IMR-90 (cell line): ENCODE data around the gene DHRS13. TPM values are rescaled to one million over a fixed set of nuclear protein-coding genes. Genes with fewer than 3 reads are reported as not detected.

Experiments used
- ATAC-seq: fragments of 200-7000 bp; cut with Tn5 transposase; 2 replicates; pipeline ENCODE4 v1.9.1; 2020; ENCODE audit warnings: low read depth, mild to moderate bottlenecking, moderate library complexity
- BruUV-seq: library from RNA; stranded (reverse); fragments of 400-500 nt; replicated peaks from 2 replicates; lab custom pipeline; 2021; lab: Mats Ljungman, UMichigan
- CTCF ChIA-PET: fragments of 300-600 bp; formaldehyde crosslinking; extraction: SDS; loops from one replicate; lab custom pipeline; 2021; ENCODE audit warnings: antibody characterized with exemption; lab: Yijun Ruan, JAX
- POLR2A ChIA-PET: fragments of 300-600 bp; sonication (Branson Sonifier 250); formaldehyde crosslinking; loops from one replicate; lab custom pipeline; 2022; ENCODE audit warnings: antibody characterized with exemption; ENCODE audit not compliant: unreplicated experiment; lab: Charles Lee
- DNase-seq: peaks from one replicate; pipeline ENCODE4 v3.0.0; 2013
- H2AFZ ChIP-seq: replicated peaks from 2 replicates; pipeline ENCODE3; 2013; ENCODE audit warnings: low read length, mild to moderate bottlenecking; ENCODE audit not compliant: poor library complexity
- H2AK5ac ChIP-seq: 2 replicates; pipeline ENCODE4 v1.6.1; 2013; ENCODE audit warnings: low read depth, low read length, inconsistent platforms
- H2AK9ac ChIP-seq: replicated peaks from 2 replicates; pipeline ENCODE3; 2013; ENCODE audit warnings: mild to moderate bottlenecking, low read depth, low read length, moderate library complexity; ENCODE audit not compliant: poor library complexity
- H2BK120ac ChIP-seq: 2 replicates; pipeline ENCODE4 v1.6.1; 2013; ENCODE audit warnings: low read depth, low read length, inconsistent platforms
- H2BK15ac ChIP-seq: 3 replicates; pipeline ENCODE4 v1.6.1; 2013; ENCODE audit warnings: low read depth, low read length, inconsistent platforms
- H2BK20ac ChIP-seq: 2 replicates; pipeline ENCODE4 v1.6.1; 2013; ENCODE audit warnings: low read depth, mild to moderate bottlenecking, inconsistent platforms, low read length, moderate library complexity
- H2BK5ac ChIP-seq: 2 replicates; pipeline ENCODE4 v1.6.1; 2013; ENCODE audit warnings: mild to moderate bottlenecking, low read depth, low read length, inconsistent platforms; ENCODE audit not compliant: poor library complexity, severe bottlenecking
- H3K14ac ChIP-seq: replicated peaks from 2 replicates; pipeline ENCODE4 v1.6.1; 2013; ENCODE audit warnings: low read depth, low read length, inconsistent platforms
- H3K18ac ChIP-seq: 2 replicates; pipeline ENCODE4 v1.6.1; 2013; ENCODE audit warnings: low read depth, low read length, control low read depth
- H3K23ac ChIP-seq: 2 replicates; pipeline ENCODE4 v1.6.1; 2013; ENCODE audit warnings: low read depth, low read length, inconsistent platforms
- H3K27ac ChIP-seq: 2 replicates; pipeline ENCODE4 v1.5.1; 2013; ENCODE audit warnings: mild to moderate bottlenecking, control low read depth, low read length; ENCODE audit not compliant: insufficient read depth
- H3K27me3 ChIP-seq: 2 replicates; pipeline ENCODE4 v1.6.1; 2013; ENCODE audit warnings: low read length; ENCODE audit not compliant: control insufficient read depth, insufficient read depth
- H3K36me3 ChIP-seq: 2 replicates; pipeline ENCODE4 v1.6.1; 2013; ENCODE audit warnings: low read length, mixed read lengths; ENCODE audit not compliant: control insufficient read depth, insufficient read depth
- H3K4ac ChIP-seq: 2 replicates; pipeline ENCODE4 v1.6.1; 2013; ENCODE audit warnings: low read depth, low read length, inconsistent platforms
- H3K4me1 ChIP-seq: 2 replicates; pipeline ENCODE4 v1.6.1; 2013; ENCODE audit warnings: low read length, mixed read lengths; ENCODE audit not compliant: control insufficient read depth, insufficient read depth
- H3K4me2 ChIP-seq: 2 replicates; pipeline ENCODE4 v1.6.1; 2013; ENCODE audit warnings: low read depth, mild to moderate bottlenecking, control low read depth, low read length, moderate library complexity
- H3K4me3 ChIP-seq: 2 replicates; pipeline ENCODE4 v1.5.1; 2013; ENCODE audit warnings: low read depth, mild to moderate bottlenecking, control low read depth, low read length, moderate library complexity; ENCODE audit not compliant: insufficient read depth
- H3K56ac ChIP-seq: 2 replicates; pipeline ENCODE4 v1.6.1; 2013; ENCODE audit warnings: low read length, inconsistent platforms; ENCODE audit not compliant: insufficient read depth; ENCODE audit errors: extremely low read depth
- H3K79me1 ChIP-seq, 2 experiments: 2 replicates each; pipeline ENCODE4 v1.6.1; 2013; ENCODE audit warnings: low read length in 2 of 2, inconsistent platforms in 1 of 2, low read depth in 1 of 2
- H3K9ac ChIP-seq: 2 replicates; pipeline ENCODE4 v1.6.1; 2013; ENCODE audit warnings: low read depth, low read length, control low read depth
- H3K9me1 ChIP-seq: 2 replicates; pipeline ENCODE4 v1.6.1; 2013; ENCODE audit warnings: low read length, inconsistent platforms; ENCODE audit not compliant: insufficient read depth
- H3K9me3 ChIP-seq: 2 replicates; pipeline ENCODE4 v1.6.1; 2013; ENCODE audit warnings: low read length; ENCODE audit not compliant: control insufficient read depth, insufficient read depth
- H4K20me1 ChIP-seq: 2 replicates; pipeline ENCODE4 v1.6.1; 2013; ENCODE audit warnings: low read length, inconsistent platforms; ENCODE audit not compliant: insufficient read depth
- H4K5ac ChIP-seq: 2 replicates; pipeline ENCODE4 v1.6.1; 2013; ENCODE audit warnings: mild to moderate bottlenecking, low read depth, low read length, control low read depth
- H4K8ac ChIP-seq, 2 experiments: 2 replicates each; pipeline ENCODE4 v1.6.1; 2013; ENCODE audit warnings: low read depth in 2 of 2, low read length in 2 of 2, control low read depth in 1 of 2, inconsistent platforms in 1 of 2
- H4K91ac ChIP-seq: 2 replicates; pipeline ENCODE4 v1.6.1; 2013; ENCODE audit warnings: low read depth, low read length, inconsistent platforms; ENCODE audit not compliant: insufficient read depth
- CEBPB ChIP-seq: IDR thresholded peaks from 2 replicates; pipeline ENCODE4 v1.6.1; 2012; ENCODE audit warnings: low read depth, low read length, improper control_type of control experiment
- FOS ChIP-seq: fragments of 150-350 bp; IDR thresholded peaks from 2 replicates; pipeline ENCODE4 v1.6.1; 2016; ENCODE audit warnings: low read depth, low read length
- MAZ ChIP-seq: IDR thresholded peaks from 2 replicates; pipeline ENCODE4 v1.6.1; 2012; ENCODE audit warnings: low read depth, mild to moderate bottlenecking, low read length, improper control_type of control experiment, moderate library complexity, borderline replicate concordance
- POLR2A ChIP-seq: IDR thresholded peaks from 2 replicates; pipeline ENCODE4 v1.6.1; 2012; ENCODE audit warnings: mild to moderate bottlenecking, low read depth, low read length
- RFX5 ChIP-seq: IDR thresholded peaks from 2 replicates; pipeline ENCODE4 v1.8.0; 2012; ENCODE audit warnings: low read depth, mild to moderate bottlenecking, low read length, moderate library complexity
- SMC3 ChIP-seq: fragments of 150-350 bp; IDR thresholded peaks from 2 replicates; pipeline ENCODE4 v1.6.1; 2016; ENCODE audit warnings: low read depth, mild to moderate bottlenecking, antibody characterized with exemption, low read length, moderate library complexity
- WGBS, 2 experiments: methylation state at CpG; one replicate each; pipeline versions ENCODE4 v1.1.5 to v1.1.7; 2013; ENCODE audit warnings: missing lambda C conversion rate in 2 of 2; ENCODE audit not compliant: insufficient read length in 1 of 2; ENCODE audit errors: extremely low coverage in 2 of 2; 5-methylcytosine and 5-hydroxymethylcytosine counted together
- dilution Hi-C: fragments of 300-500 bp; cut with HindIII; formaldehyde crosslinking; loops from one replicate; pipeline ENCODE4 v1.14.3; 2018; ENCODE audit warnings: low sequenced_read_pairs; ENCODE audit not compliant: unreplicated experiment
- in situ Hi-C: fragments of 300-500 bp; cut with MboI; formaldehyde crosslinking; loops from 3 replicates; pipeline ENCODE4 v1.14.3; 2019; ENCODE audit warnings: low sequenced_read_pairs, inconsistent platforms, mixed read lengths
- intact Hi-C: fragments of 100-400 bp; cut with micrococcal nuclease; formaldehyde crosslinking; loops from 2 replicates; pipeline ENCODE4 v1.10.0; 2022
- polyA plus RNA-seq, 3 experiments: library from polyadenylated mRNA; depleted of rRNA; stranded (reverse); fragments of >200 nt; gene quantifications; 2 replicates each; pipeline ENCODE4 v1.2.3, GENCODE V29; 2012; ENCODE audit warnings: low replicate concordance in 1 of 3
- total RNA-seq: library from RNA; depleted of rRNA; stranded (reverse); fragments of >200 nt; gene quantifications from 2 replicates; pipeline ENCODE4 v1.2.3, GENCODE V29; 2012
- TF ChIP-seq, protein P1 (sequence below): conservative IDR thresholded peaks from 2 replicates; pipeline ENCODE4 v1.5.1; 2012; ENCODE audit warnings: mild to moderate bottlenecking, low read depth, low read length, improper control_type of control experiment
- TF ChIP-seq, protein P2 (sequence below): fragments of 150-350 bp; IDR thresholded peaks from 2 replicates; pipeline ENCODE4 v1.6.1; 2016; ENCODE audit warnings: low read depth, mild to moderate bottlenecking, low read length, moderate library complexity, borderline replicate concordance

DHRS13 gene
- total and polyA plus RNA-seq, 2 of the 4 experiments (the other 2 are of a cell fraction) = 2.7 to 3.9 TPM

DNA sequence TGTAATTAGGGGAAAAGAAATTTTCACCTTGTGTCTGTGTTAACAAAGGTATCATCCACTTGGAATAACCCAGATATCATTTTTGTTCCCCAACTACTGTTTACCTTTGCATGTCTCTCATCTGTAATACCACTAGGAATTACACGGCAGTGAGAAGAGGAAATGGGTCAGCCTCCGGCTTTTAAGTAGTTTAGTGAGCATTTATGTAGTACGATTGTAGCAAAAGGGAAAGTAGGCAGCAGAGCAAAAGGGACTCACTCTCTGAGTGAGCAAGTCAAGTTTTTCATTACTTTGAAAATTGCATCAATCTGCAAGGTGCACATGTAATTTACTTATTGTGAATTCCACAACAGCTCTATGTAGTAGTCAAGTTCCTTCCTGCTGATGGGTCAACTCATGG is 37.3 kb upstream of the DHRS13 start:
- no peak overlapping the region for H3K9ac ChIP-seq
- no peak overlapping the region for H4K5ac ChIP-seq
- H3K4me1 ChIP-seq = peaks cover 23% of the 10 kb centered on the region
- no peak overlapping the region for H3K27ac ChIP-seq
- H2BK5ac ChIP-seq = no peak overlapping the region
- no peak overlapping the region for H3K18ac ChIP-seq
- no peak overlapping the region for H4K8ac ChIP-seq
- ATAC-seq (no peak), DNase-seq (no peak)
- no peak overlapping the region for H3K56ac ChIP-seq
- H3K79me1 ChIP-seq = peaks cover 30 to 86% of the 10 kb centered on the region in 2 experiments
- H3K4me2 ChIP-seq = no peak overlapping the region
- H2AFZ ChIP-seq = no peak overlapping the region
- no peak overlapping the region for H2BK120ac ChIP-seq
- dilution Hi-C loops = no loop called here
- POLR2A ChIA-PET = no interaction called here
- H3K4me3 ChIP-seq = no peak overlapping the region
- no TSS peak for BruUV-seq
- TF ChIP-seq RFX5 (no peak), SMC3 (no peak), CEBPB (no peak), POLR2A (no peak), MAZ (no peak), FOS (no peak)
- TF ChIP-seq, protein P1, sequence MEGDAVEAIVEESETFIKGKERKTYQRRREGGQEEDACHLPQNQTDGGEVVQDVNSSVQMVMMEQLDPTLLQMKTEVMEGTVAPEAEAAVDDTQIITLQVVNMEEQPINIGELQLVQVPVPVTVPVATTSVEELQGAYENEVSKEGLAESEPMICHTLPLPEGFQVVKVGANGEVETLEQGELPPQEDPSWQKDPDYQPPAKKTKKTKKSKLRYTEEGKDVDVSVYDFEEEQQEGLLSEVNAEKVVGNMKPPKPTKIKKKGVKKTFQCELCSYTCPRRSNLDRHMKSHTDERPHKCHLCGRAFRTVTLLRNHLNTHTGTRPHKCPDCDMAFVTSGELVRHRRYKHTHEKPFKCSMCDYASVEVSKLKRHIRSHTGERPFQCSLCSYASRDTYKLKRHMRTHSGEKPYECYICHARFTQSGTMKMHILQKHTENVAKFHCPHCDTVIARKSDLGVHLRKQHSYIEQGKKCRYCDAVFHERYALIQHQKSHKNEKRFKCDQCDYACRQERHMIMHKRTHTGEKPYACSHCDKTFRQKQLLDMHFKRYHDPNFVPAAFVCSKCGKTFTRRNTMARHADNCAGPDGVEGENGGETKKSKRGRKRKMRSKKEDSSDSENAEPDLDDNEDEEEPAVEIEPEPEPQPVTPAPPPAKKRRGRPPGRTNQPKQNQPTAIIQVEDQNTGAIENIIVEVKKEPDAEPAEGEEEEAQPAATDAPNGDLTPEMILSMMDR = no peak
- TF ChIP-seq, protein P2, sequence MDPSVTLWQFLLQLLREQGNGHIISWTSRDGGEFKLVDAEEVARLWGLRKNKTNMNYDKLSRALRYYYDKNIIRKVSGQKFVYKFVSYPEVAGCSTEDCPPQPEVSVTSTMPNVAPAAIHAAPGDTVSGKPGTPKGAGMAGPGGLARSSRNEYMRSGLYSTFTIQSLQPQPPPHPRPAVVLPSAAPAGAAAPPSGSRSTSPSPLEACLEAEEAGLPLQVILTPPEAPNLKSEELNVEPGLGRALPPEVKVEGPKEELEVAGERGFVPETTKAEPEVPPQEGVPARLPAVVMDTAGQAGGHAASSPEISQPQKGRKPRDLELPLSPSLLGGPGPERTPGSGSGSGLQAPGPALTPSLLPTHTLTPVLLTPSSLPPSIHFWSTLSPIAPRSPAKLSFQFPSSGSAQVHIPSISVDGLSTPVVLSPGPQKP = no peak
- H3K4ac ChIP-seq = no peak overlapping the region
- H2AK5ac ChIP-seq = no peak overlapping the region
- H3K36me3 ChIP-seq = peaks cover 13% of the 10 kb centered on the region
- intact Hi-C loops = no loop called here
- H2AK9ac ChIP-seq = no peak overlapping the region
- peaks cover 49% of the 10 kb centered on the region for H3K9me1 ChIP-seq
- in situ Hi-C loops = no loop called here
- no CpG with 5 or more reads among the region's 3 CpGs for WGBS, 2 experiments
- H3K27me3 ChIP-seq = no peaks in the 10 kb centered on the region
- H4K20me1 ChIP-seq = peaks cover 96% of the 10 kb centered on the region
- no peak overlapping the region for H4K91ac ChIP-seq
- no peak overlapping the region for H3K23ac ChIP-seq
- no peak overlapping the region for H2BK15ac ChIP-seq
- H3K9me3 ChIP-seq = no peaks in the 10 kb centered on the region
- H2BK20ac ChIP-seq = no peak overlapping the region
- CTCF ChIA-PET = no interaction called here
- no peak overlapping the region for H3K14ac ChIP-seq
